Uterus (tissue), 4 donors: ENCODE data around the gene NPTX1. TPM values are rescaled to one million over a fixed set of nuclear protein-coding genes. Genes with fewer than 3 reads are reported as not detected.

ENCODE experiments used
- DNase-seq, 2 donors: peaks; one replicate each; pipeline ENCODE4 v3.0.0-alpha.2; 2019 to 2020
- H3K27ac ChIP-seq, 2 donors: fragments of 200-600 bp; sonication (generic); 1 replicate in 1 of 2; 2 replicates in 1 of 2; pipeline ENCODE4 v1.5.1; 2016 to 2018
- H3K27me3 ChIP-seq, 2 donors: fragments of 200-600 bp; sonication (generic); one replicate each; pipeline ENCODE4 v1.5.1; 2018 to 2019; ENCODE audit warnings: control low read depth in 1 of 2
- H3K36me3 ChIP-seq, 2 donors: fragments of 200-600 bp; sonication (generic); one replicate each; pipeline ENCODE4 v1.5.1; 2019; ENCODE audit warnings: control low read depth in 1 of 2
- H3K4me1 ChIP-seq, 2 donors: fragments of 200-600 bp; sonication (generic); one replicate each; pipeline ENCODE4 v1.5.1; 2018 to 2019; ENCODE audit warnings: control low read depth in 1 of 2
- H3K4me3 ChIP-seq, 2 donors: fragments of 200-600 bp; sonication (generic); 1 replicate in 1 of 2; 2 replicates in 1 of 2; pipeline ENCODE4 v1.5.1; 2018 to 2019; ENCODE audit warnings: mild to moderate bottlenecking in 1 of 2
- H3K9me3 ChIP-seq, 2 donors: fragments of 200-600 bp; sonication (generic); one replicate each; pipeline ENCODE4 v1.5.1; 2019; ENCODE audit warnings: control low read depth in 1 of 2
- POLR2A ChIP-seq, 2 donors: fragments of 450-650 bp; IDR thresholded peaks; one replicate each; pipeline ENCODE4 v1.6.1; 2016; ENCODE audit warnings: antibody characterized with exemption in 2 of 2, mild to moderate bottlenecking in 1 of 2, moderate library complexity in 1 of 2
- intact Hi-C: fragments of 100-400 bp; cut with DNase I; formaldehyde crosslinking; loops from one replicate; pipeline ENCODE4 v1.15.1; 2023; ENCODE audit warnings: low total_unique reads
- total RNA-seq, 4 donors: library from RNA; depleted of rRNA in 3 of 4; stranded (reverse); fragments of >200 nt in 3 of 4; gene quantifications; one replicate each; pipeline versions ENCODE4 v1.1.0 to v1.2.4, GENCODE V29; 2014 to 2023
- TF ChIP-seq, protein P1 (sequence below), 4 experiments: fragments of 200-600 bp in 2 of 4; fragments of 450-650 bp in 2 of 4; sonication (generic) in 2 of 4; IDR thresholded peaks; one replicate each; pipeline ENCODE4 v1.5.1; 2016 to 2019; ENCODE audit warnings: antibody characterized with exemption in 4 of 4, mild to moderate bottlenecking in 2 of 4, moderate library complexity in 1 of 4
- donor health status: DM: yes; HTN: yes; CAD: no.

The NPTX1 gene
- total RNA-seq, 4 donors from 2014 or later = 1.6 to 2.1 TPM; not detected in 2

DNA sequence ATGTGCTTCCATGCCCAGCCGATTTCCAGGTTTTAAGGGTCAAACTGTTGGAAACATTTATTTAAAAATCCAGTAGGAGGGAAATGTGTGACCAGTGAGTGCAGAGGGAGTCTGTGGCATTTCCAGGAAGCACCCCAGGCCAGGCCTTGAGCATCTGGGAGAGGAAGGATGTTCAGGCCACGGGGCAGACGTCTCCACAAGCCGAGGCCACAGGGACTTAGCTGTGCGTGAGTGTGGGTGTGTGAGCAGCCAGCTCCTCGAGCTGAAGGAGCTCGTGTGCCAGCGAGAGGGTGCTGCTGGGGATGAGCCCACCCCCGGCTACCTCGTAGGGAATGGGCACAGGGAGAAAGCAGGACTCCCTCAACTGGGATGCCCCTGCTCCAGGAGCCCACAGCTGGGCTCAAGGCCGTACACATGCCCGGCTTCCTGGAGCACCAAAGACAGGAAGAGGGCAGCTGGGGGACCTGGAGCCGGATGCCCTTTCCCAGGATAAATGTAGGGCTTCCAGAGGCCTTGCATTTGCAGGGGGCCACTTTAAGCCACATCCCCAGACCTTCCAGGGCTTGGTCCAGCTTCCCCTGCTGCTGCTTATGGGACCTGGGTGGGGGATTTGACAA is 12.5 kb downstream of the NPTX1 start:
- intact Hi-C loops = no loop called here
- no peaks in the 10 kb centered on the region for H3K36me3 ChIP-seq
- H3K9me3 ChIP-seq = no peaks in the 10 kb centered on the region
- H3K27me3 ChIP-seq = peaks cover 0 to 11% of the 10 kb centered on the region in 2 donors
- no peak overlapping the region for H3K4me3 ChIP-seq
- TF ChIP-seq, protein P1, sequence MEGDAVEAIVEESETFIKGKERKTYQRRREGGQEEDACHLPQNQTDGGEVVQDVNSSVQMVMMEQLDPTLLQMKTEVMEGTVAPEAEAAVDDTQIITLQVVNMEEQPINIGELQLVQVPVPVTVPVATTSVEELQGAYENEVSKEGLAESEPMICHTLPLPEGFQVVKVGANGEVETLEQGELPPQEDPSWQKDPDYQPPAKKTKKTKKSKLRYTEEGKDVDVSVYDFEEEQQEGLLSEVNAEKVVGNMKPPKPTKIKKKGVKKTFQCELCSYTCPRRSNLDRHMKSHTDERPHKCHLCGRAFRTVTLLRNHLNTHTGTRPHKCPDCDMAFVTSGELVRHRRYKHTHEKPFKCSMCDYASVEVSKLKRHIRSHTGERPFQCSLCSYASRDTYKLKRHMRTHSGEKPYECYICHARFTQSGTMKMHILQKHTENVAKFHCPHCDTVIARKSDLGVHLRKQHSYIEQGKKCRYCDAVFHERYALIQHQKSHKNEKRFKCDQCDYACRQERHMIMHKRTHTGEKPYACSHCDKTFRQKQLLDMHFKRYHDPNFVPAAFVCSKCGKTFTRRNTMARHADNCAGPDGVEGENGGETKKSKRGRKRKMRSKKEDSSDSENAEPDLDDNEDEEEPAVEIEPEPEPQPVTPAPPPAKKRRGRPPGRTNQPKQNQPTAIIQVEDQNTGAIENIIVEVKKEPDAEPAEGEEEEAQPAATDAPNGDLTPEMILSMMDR (IDR thresholded peaks at IDR 0.05) = no peak
- no peak for TF ChIP-seq POLR2A (IDR thresholded peaks at IDR 0.05)
- DNase-seq = no peak
- H3K27ac ChIP-seq = no peak overlapping the region
- H3K4me1 ChIP-seq = no peaks in the 10 kb centered on the region

DNA sequence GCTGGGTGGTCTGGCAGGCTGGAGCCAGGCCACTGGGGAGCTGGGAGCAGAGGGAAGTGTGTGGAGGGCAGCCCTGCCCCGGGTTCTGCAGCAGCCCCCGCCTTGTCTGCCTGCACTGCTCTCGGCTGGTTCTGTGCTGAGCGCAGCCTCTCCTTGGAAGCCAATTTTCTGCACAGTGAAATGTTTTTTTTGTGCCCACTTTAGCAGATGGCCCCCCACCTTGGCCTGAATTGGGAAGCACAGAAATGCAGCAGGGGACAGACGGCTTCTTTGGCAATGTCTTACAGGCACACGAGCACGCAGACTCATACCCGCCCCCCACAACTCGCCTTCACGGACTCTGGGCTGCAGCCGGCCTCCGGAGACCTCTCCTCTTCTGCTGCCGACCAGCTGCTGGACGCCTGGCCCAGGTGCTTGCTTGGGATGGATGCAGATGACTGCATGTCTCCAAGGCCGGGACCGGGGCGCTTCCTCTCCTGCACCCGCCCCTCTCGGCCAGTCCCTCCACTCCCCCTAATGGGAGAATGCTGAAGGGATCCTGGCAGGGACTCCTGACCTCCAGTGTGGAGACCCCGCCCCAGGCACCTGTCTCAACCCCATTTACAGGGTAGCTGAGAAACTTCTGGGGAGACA is 14.8 kb downstream of the NPTX1 start:
- Histone ChIP-seq H3K27ac (no peak overlapping the region), H3K4me3 (no peak overlapping the region), H3K9me3 (no peaks in the 10 kb centered on the region), H3K36me3 (no peaks in the 10 kb centered on the region), H3K4me1 (no peaks in the 10 kb centered on the region), H3K27me3 (no peaks in the 10 kb centered on the region)
- intact Hi-C loops = no loop called here
- DNase-seq = no peak
- TF ChIP-seq POLR2A (IDR thresholded peaks at IDR 0.05) = no peak
- TF ChIP-seq, protein P1 (IDR thresholded peaks at IDR 0.05) = no peak

DNA sequence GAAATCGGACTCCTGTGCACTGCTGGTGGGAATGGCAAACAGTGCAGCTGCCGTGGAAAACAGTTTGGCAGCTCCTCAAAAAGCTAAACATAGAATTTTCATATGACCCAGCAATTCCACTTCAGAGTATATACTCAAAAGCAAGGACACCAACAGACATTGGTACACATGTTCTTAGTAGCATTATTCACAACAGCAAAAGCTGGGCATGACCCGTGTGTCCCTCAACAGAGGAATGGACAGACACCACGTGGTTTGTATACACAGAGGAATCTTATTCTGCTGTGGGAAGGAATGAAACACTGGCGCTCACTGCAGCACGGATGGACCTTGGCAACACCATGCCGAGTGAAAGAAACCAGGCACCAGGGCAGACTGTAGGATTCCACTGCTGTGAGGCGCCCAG is 16.0 kb downstream of the NPTX1 start:
- Histone ChIP-seq H3K4me1 (no peaks in the 10 kb centered on the region), H3K27me3 (no peaks in the 10 kb centered on the region), H3K4me3 (no peak overlapping the region), H3K27ac (no peak overlapping the region), H3K9me3 (no peaks in the 10 kb centered on the region), H3K36me3 (no peaks in the 10 kb centered on the region)
- TF ChIP-seq, protein P1 (IDR thresholded peaks at IDR 0.05) = no peak
- no peak for TF ChIP-seq POLR2A (IDR thresholded peaks at IDR 0.05)
- DNase-seq = no peak
- intact Hi-C loops = no loop called here

DNA sequence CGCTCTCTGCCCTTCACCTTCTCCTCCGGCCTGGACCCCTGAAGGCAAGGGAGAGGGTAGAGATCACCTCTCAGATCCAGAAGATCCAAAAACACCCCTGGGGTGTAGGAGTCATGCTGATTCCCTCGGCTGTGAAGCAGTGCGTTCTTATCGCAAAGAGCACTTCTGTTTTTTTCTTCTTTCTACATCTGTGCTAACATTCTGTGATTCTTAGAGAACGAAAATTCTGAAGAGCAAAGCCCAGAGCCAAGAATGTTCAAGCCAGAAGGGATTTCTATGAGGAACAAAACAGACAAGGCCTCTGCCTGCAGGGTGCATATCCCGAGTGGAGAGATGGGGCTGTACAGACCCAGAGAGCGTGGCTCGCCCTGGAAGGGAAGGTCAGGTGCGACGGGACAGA is 17.2 kb downstream of the NPTX1 start:
- no peak for DNase-seq
- TF ChIP-seq, protein P1 (IDR thresholded peaks at IDR 0.05) = no peak
- no peak for TF ChIP-seq POLR2A (IDR thresholded peaks at IDR 0.05)
- Histone ChIP-seq H3K9me3 (no peaks in the 10 kb centered on the region), H3K27me3 (no peaks in the 10 kb centered on the region), H3K4me3 (no peak overlapping the region), H3K36me3 (no peaks in the 10 kb centered on the region), H3K27ac (no peak overlapping the region), H3K4me1 (no peaks in the 10 kb centered on the region)
- intact Hi-C loops = no loop called here

DNA sequence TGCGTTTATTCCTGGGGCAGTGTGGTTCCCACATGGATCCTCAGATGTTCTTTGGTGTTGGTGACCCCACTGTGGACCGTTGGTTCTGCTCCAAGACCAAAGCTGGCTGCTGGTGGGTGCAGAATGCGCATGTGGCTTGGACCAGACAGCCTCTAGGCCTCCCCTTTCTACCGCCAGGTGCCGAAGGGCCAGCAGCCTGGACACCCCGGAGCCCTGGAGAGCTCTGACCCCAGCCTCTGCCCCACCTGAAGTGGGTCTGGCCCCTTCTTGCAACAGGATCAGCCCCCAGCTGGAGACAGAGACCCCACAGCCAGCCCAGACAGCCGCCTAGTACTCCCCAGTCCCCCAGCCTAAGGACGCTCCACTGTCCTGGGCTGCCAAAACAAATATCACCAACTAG is 18.4 kb downstream of the NPTX1 start:
- Histone ChIP-seq H3K9me3 (no peaks in the 10 kb centered on the region), H3K4me1 (peaks cover 0 to 3% of the 10 kb centered on the region in 2 donors), H3K27ac (peak overlapping the region in 1 of 2 donors; percentile 98), H3K27me3 (no peaks in the 10 kb centered on the region), H3K4me3 (no peak overlapping the region), H3K36me3 (no peaks in the 10 kb centered on the region)
- TF ChIP-seq, protein P1 (IDR thresholded peaks at IDR 0.05) = no peak
- TF ChIP-seq POLR2A (IDR thresholded peaks at IDR 0.05) = no peak
- no peak for DNase-seq
- intact Hi-C loops = no loop called here
